ENCODE measurements around the gene TNS3.

The TNS3 gene

GRCh38 chr7:47571331-47572093, 10.4 kb downstream of the TNS3 start:
- no peaks in the 10 kb centered on the region for H3K36me3 ChIP-seq
- H3K4me3 ChIP-seq (ENCODE audit: low read depth, low read length), result no peak overlapping the region
- no peaks in the 10 kb centered on the region for H3K9me3 ChIP-seq (ENCODE audit: severe bottlenecking)
- no peak overlapping the region for H3K27ac ChIP-seq
- DNase-seq, result no peak
- H3K27me3 ChIP-seq (ENCODE audit: insufficient read depth, low read depth, severe bottlenecking), result no peaks in the 10 kb centered on the region
- TF ChIP-seq, protein P1, sequence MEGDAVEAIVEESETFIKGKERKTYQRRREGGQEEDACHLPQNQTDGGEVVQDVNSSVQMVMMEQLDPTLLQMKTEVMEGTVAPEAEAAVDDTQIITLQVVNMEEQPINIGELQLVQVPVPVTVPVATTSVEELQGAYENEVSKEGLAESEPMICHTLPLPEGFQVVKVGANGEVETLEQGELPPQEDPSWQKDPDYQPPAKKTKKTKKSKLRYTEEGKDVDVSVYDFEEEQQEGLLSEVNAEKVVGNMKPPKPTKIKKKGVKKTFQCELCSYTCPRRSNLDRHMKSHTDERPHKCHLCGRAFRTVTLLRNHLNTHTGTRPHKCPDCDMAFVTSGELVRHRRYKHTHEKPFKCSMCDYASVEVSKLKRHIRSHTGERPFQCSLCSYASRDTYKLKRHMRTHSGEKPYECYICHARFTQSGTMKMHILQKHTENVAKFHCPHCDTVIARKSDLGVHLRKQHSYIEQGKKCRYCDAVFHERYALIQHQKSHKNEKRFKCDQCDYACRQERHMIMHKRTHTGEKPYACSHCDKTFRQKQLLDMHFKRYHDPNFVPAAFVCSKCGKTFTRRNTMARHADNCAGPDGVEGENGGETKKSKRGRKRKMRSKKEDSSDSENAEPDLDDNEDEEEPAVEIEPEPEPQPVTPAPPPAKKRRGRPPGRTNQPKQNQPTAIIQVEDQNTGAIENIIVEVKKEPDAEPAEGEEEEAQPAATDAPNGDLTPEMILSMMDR (IDR thresholded peaks at IDR 0.05; ENCODE audit: low read depth, low read length), result no peak

DNA sequence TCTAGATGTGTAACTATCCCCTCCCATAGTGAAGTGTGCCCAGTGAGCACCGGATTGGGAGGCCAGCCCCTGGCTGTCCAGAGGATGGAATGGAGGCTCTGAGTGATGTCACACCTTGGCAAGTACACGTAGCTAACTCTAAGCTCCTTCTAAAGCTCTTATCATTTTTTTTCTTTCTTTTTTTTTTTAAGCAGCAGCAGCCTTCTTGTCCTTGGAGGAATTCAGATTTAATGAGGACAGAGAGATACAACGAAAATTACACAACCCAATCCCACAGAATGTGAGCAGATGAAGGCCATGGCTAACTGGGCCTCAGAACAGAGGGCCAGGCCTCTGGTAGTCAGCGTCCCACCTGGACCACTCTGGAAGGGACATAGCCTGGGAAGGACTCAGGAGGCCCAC, 11.3 kb downstream of the TNS3 start:
- no peak for DNase-seq
- H3K36me3 ChIP-seq, result no peaks in the 10 kb centered on the region
- TF ChIP-seq, protein P1 (IDR thresholded peaks at IDR 0.05; ENCODE audit: low read depth, low read length), result no peak
- no peak overlapping the region for H3K27ac ChIP-seq
- H3K4me3 ChIP-seq (ENCODE audit: low read depth, low read length), result no peak overlapping the region
- H3K9me3 ChIP-seq (ENCODE audit: severe bottlenecking), result no peaks in the 10 kb centered on the region
- H3K27me3 ChIP-seq (ENCODE audit: insufficient read depth, low read depth, severe bottlenecking), result no peaks in the 10 kb centered on the region

GRCh38 chr7:47568547-47568946, 13.4 kb downstream of the TNS3 start:
- TF ChIP-seq, protein P1 (IDR thresholded peaks at IDR 0.05; ENCODE audit: low read depth, low read length), result no peak
- DNase-seq, result no peak
- no peaks in the 10 kb centered on the region for H3K27me3 ChIP-seq (ENCODE audit: insufficient read depth, low read depth, severe bottlenecking)
- H3K27ac ChIP-seq, result no peak overlapping the region
- H3K4me3 ChIP-seq (ENCODE audit: low read depth, low read length), result no peak overlapping the region
- H3K9me3 ChIP-seq (ENCODE audit: severe bottlenecking), result no peaks in the 10 kb centered on the region
- H3K36me3 ChIP-seq, result no peaks in the 10 kb centered on the region

- Histone ChIP-seq H3K27me3 (ENCODE audit: insufficient read depth, low read depth, severe bottlenecking) (no peaks in the 10 kb centered on the region), H3K36me3 (no peaks in the 10 kb centered on the region), H3K27ac (no peak overlapping the region), H3K4me3 (ENCODE audit: low read depth, low read length) (no peak overlapping the region), H3K9me3 (ENCODE audit: severe bottlenecking) (no peaks in the 10 kb centered on the region)
- TF ChIP-seq, protein P1 (IDR thresholded peaks at IDR 0.05; ENCODE audit: low read depth, low read length), result no peak
- DNase-seq, result no peak
These were observed 13.9 kb downstream of the TNS3 start for GRCh38 chr7:47568056-47568455.

DNA sequence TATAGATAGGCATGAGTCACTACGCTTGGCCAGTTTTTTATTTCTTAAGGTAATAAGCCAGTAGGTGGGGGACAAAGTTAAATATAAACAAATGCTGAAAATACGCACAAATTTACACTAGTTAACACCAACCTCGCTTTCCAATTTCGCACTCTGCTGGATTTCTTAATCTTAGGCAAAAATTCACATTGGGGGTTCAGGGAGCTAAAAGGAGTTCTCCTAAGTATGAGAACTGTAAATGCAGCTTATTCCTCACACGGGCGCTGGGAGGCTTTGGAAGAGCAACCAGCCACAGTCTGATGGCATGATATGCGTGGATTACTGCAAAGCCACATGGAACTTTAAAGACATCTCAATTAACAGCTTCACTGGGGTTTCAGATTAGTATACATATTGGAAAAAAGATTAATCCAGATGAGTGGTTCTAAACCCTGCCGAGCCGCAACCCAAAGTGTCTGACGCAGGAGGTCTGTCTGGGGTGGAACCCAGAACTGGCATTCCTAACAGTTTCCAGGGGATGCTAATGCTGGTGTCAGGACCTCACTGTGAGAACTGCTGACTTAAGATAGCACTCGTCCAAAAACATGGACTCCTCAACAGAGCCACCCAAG, 16.2 kb downstream of the TNS3 start:
- Histone ChIP-seq H3K9me3 (ENCODE audit: severe bottlenecking) (no peaks in the 10 kb centered on the region), H3K36me3 (no peaks in the 10 kb centered on the region), H3K4me3 (ENCODE audit: low read depth, low read length) (no peak overlapping the region), H3K27me3 (ENCODE audit: insufficient read depth, low read depth, severe bottlenecking) (no peaks in the 10 kb centered on the region), H3K27ac (no peak overlapping the region)
- DNase-seq, result peak; percentile 27
- TF ChIP-seq, protein P1 (IDR thresholded peaks at IDR 0.05; ENCODE audit: low read depth, low read length), result no peak
